H1 (cell line): ENCODE results near the gene PHTF1. TPM values are rescaled to one million over a fixed set of nuclear protein-coding genes. Genes with fewer than 3 reads are reported as not detected.

Experiments
- CTCF ChIA-PET: fragments of 300-600 bp; sonication (Branson Sonifier 250); formaldehyde crosslinking; loops from one replicate; lab custom pipeline; 2021; ENCODE audit not compliant: partially characterized antibody; lab: Charles Lee
- POLR2A ChIA-PET: fragments of 300-600 bp; sonication (Branson Sonifier 250); formaldehyde crosslinking; loops from one replicate; lab custom pipeline; 2021; ENCODE audit warnings: inconsistent platforms; ENCODE audit not compliant: partially characterized antibody; lab: Charles Lee
- DNase-seq, 2 experiments: peaks; one replicate each; pipeline versions ENCODE4 v3.0.0 to v3.0.0-alpha.2; 2010 to 2022; ENCODE audit warnings: low spot score in 2 of 2, low read depth in 1 of 2, mixed read lengths in 1 of 2
- FAIRE-seq: peaks from 2 replicates; lab custom pipeline; 2011; peaks lifted over from hg19 to GRCh38; lab: Jason Lieb, UNC
- H2AFZ ChIP-seq: 2 replicates; pipeline ENCODE4 v1.8.1; 2012; ENCODE audit warnings: low read length, inconsistent platforms
- H2AK5ac ChIP-seq: 2 replicates; pipeline ENCODE4 v1.6.1; 2013; ENCODE audit warnings: low read depth, low read length
- H2BK120ac ChIP-seq: replicated peaks from 2 replicates; pipeline ENCODE3; 2013; ENCODE audit warnings: low read depth, low read length, inconsistent platforms
- H2BK12ac ChIP-seq: 2 replicates; pipeline ENCODE4 v1.6.1; 2013; ENCODE audit warnings: low read depth, low read length
- H2BK15ac ChIP-seq: 2 replicates; pipeline ENCODE4 v1.6.1; 2013; ENCODE audit warnings: low read length
- H2BK20ac ChIP-seq: 2 replicates; pipeline ENCODE4 v1.6.1; 2013; ENCODE audit warnings: low read length
- H2BK5ac ChIP-seq: 2 replicates; pipeline ENCODE4 v1.6.1; 2013; ENCODE audit warnings: low read depth, low read length
- H3K14ac ChIP-seq: 2 replicates; pipeline ENCODE4 v1.6.1; 2013; ENCODE audit warnings: inconsistent platforms; ENCODE audit not compliant: insufficient read length
- H3K18ac ChIP-seq: 2 replicates; pipeline ENCODE4 v1.6.1; 2013; ENCODE audit warnings: low read length; ENCODE audit errors: extremely low read depth
- H3K23ac ChIP-seq: 2 replicates; pipeline ENCODE4 v1.6.1; 2013; ENCODE audit warnings: inconsistent platforms; ENCODE audit not compliant: insufficient read length
- H3K23me2 ChIP-seq: 2 replicates; pipeline ENCODE4 v1.6.1; 2013; ENCODE audit warnings: low read depth, low read length
- H3K27ac ChIP-seq: 2 replicates; pipeline ENCODE4 v1.6.1; 2011; ENCODE audit warnings: low read depth, low read length, inconsistent platforms
- H3K27me3 ChIP-seq, 4 experiments: replicated peaks in 1 of 4; 1 replicate in 1 of 4; 2 replicates in 3 of 4; pipeline versions ENCODE4 v1.6.1 to v1.8.1; 2011 to 2013; ENCODE audit warnings: low read length in 3 of 4, mild to moderate bottlenecking in 3 of 4, inconsistent platforms in 2 of 4, mixed read lengths in 2 of 4, moderate library complexity in 1 of 4; ENCODE audit not compliant: control insufficient read depth in 3 of 4, insufficient read depth in 3 of 4; ENCODE audit errors: extremely low read depth in 1 of 4
- H3K36me3 ChIP-seq, 4 experiments: 2 replicates each; pipeline versions ENCODE4 v1.6.1 to v1.8.1; 2011 to 2013; ENCODE audit warnings: mild to moderate bottlenecking in 4 of 4, low read length in 3 of 4, moderate library complexity in 2 of 4, control low read depth in 1 of 4, inconsistent platforms in 1 of 4; ENCODE audit not compliant: insufficient read depth in 4 of 4, control insufficient read depth in 2 of 4
- H3K4ac ChIP-seq: replicated peaks from 2 replicates; pipeline ENCODE3; 2013; ENCODE audit warnings: low read length, low read depth, mixed read lengths, inconsistent platforms; ENCODE audit not compliant: insufficient read length
- H3K4me1 ChIP-seq, 4 experiments: replicated peaks in 1 of 4; 1 replicate in 1 of 4; 2 replicates in 3 of 4; pipeline versions ENCODE4 v1.6.1 to v1.8.1; 2011 to 2013; ENCODE audit warnings: low read length in 3 of 4, inconsistent platforms in 2 of 4, mixed read lengths in 1 of 4; ENCODE audit not compliant: insufficient read depth in 4 of 4, control insufficient read depth in 3 of 4
- H3K4me2 ChIP-seq, 2 experiments: 2 replicates each; pipeline versions ENCODE4 v1.6.1 to v1.8.1; 2011 to 2013; ENCODE audit warnings: low read depth in 2 of 2, low read length in 2 of 2, control low read depth in 1 of 2, inconsistent platforms in 1 of 2, mild to moderate bottlenecking in 1 of 2; ENCODE audit not compliant: insufficient read depth in 1 of 2
- H3K4me3 ChIP-seq, 4 experiments: fragments of 200-600, 300-600 bp in 1 of 4; sonication (generic), shearing (Covaris generic), sonication (Bioruptor Twin) in 1 of 4; 2 replicates each; pipeline versions ENCODE4 v1.5.1 to v1.8.1; 2011 to 2016; ENCODE audit warnings: low read length in 4 of 4, low read depth in 3 of 4, control low read depth in 2 of 4, inconsistent platforms in 2 of 4, mild to moderate bottlenecking in 2 of 4, mixed read lengths in 1 of 4, moderate library complexity in 1 of 4; ENCODE audit not compliant: insufficient read depth in 2 of 4; ENCODE audit errors: extremely low read depth in 1 of 4
- H3K56ac ChIP-seq: replicated peaks from 2 replicates; pipeline ENCODE3; 2013; ENCODE audit warnings: low read depth, mild to moderate bottlenecking, mixed read lengths, low read length, inconsistent platforms; ENCODE audit not compliant: insufficient read length
- H3K79me1 ChIP-seq: 2 replicates; pipeline ENCODE4 v1.6.1; 2013; ENCODE audit warnings: low read depth, low read length, control low read depth
- H3K79me2 ChIP-seq, 2 experiments: 2 replicates each; pipeline versions ENCODE4 v1.6.1 to v1.8.1; 2012 to 2013; ENCODE audit warnings: low read length in 2 of 2, mild to moderate bottlenecking in 2 of 2, inconsistent platforms in 1 of 2; ENCODE audit not compliant: insufficient read depth in 2 of 2, control insufficient read depth in 1 of 2
- H3K9ac ChIP-seq, 4 experiments: replicated peaks in 1 of 4; 1 replicate in 1 of 4; 2 replicates in 3 of 4; pipeline versions ENCODE4 v1.6.1 to v1.8.1; 2011 to 2013; ENCODE audit warnings: low read depth in 3 of 4, low read length in 3 of 4, control low read depth in 2 of 4, mild to moderate bottlenecking in 2 of 4, moderate library complexity in 2 of 4, inconsistent platforms in 1 of 4; ENCODE audit errors: extremely low read depth in 1 of 4
- H3K9me3 ChIP-seq, 2 experiments: 2 replicates each; pipeline versions ENCODE4 v1.6.1 to v1.8.1; 2012 to 2013; ENCODE audit warnings: mild to moderate bottlenecking in 2 of 2, moderate library complexity in 2 of 2, control low read depth in 1 of 2, inconsistent platforms in 1 of 2, low read depth in 1 of 2, low read length in 1 of 2, mixed read lengths in 1 of 2; ENCODE audit not compliant: insufficient read depth in 2 of 2
- H4K20me1 ChIP-seq, 2 experiments: replicated peaks in 1 of 2; 2 replicates each; pipeline versions ENCODE3 to v1.8.1; 2011 to 2013; ENCODE audit warnings: inconsistent platforms in 2 of 2, low read length in 2 of 2, mild to moderate bottlenecking in 1 of 2; ENCODE audit not compliant: insufficient read depth in 2 of 2, control insufficient read depth in 1 of 2
- H4K5ac ChIP-seq: 2 replicates; pipeline ENCODE4 v1.6.1; 2013; ENCODE audit warnings: low read length, low read depth, mixed read lengths, inconsistent platforms; ENCODE audit not compliant: insufficient read length
- H4K8ac ChIP-seq: 2 replicates; pipeline ENCODE4 v1.8.0; 2013; ENCODE audit warnings: mild to moderate bottlenecking, moderate library complexity, low read length, inconsistent platforms; ENCODE audit not compliant: insufficient read depth; ENCODE audit errors: extremely low read depth
- H4K91ac ChIP-seq: replicated peaks from 2 replicates; pipeline ENCODE3; 2013; ENCODE audit warnings: low read length, mixed read lengths, inconsistent platforms; ENCODE audit not compliant: insufficient read length
- BCL11A ChIP-seq, 2 experiments: IDR thresholded peaks; one replicate each; pipeline ENCODE4 v1.6.1; 2011; ENCODE audit warnings: low read depth in 2 of 2, low read length in 2 of 2, mild to moderate bottlenecking in 2 of 2
- CHD1 ChIP-seq: IDR thresholded peaks from 2 replicates; pipeline ENCODE4 v1.6.1; 2012; ENCODE audit warnings: low read depth, low read length, improper control_type of control experiment
- GABPA ChIP-seq: IDR thresholded peaks from 2 replicates; pipeline ENCODE4 v1.6.1; 2011; ENCODE audit warnings: mild to moderate bottlenecking, low read length, moderate library complexity, borderline replicate concordance; ENCODE audit not compliant: insufficient read depth
- POLR2A ChIP-seq, 2 experiments: IDR thresholded peaks; 1 replicate in 1 of 2; 2 replicates in 1 of 2; pipeline ENCODE4 v1.6.1; 2011; ENCODE audit warnings: low read depth in 2 of 2, low read length in 2 of 2, mild to moderate bottlenecking in 2 of 2; ENCODE audit errors: control extremely low read depth in 1 of 2
- RAD21 ChIP-seq, 2 experiments: IDR thresholded peaks in 1 of 2; conservative IDR thresholded peaks in 1 of 2; 2 replicates each; pipeline ENCODE4 v1.6.1; 2011; ENCODE audit warnings: low read depth in 2 of 2, low read length in 2 of 2, improper control_type of control experiment in 1 of 2, inconsistent platforms in 1 of 2, mild to moderate bottlenecking in 1 of 2, moderate library complexity in 1 of 2
- RBBP5 ChIP-seq: IDR thresholded peaks from 2 replicates; pipeline ENCODE4 v1.7.1; 2012; ENCODE audit warnings: low read depth, mild to moderate bottlenecking, inconsistent platforms, low read length, moderate library complexity, borderline replicate concordance
- RFX5 ChIP-seq: IDR thresholded peaks from 2 replicates; pipeline ENCODE4 v1.6.1; 2011; ENCODE audit warnings: low read depth, low read length, improper control_type of control experiment, borderline replicate concordance
- SP1 ChIP-seq: IDR thresholded peaks from 2 replicates; pipeline ENCODE4 v1.6.1; 2011; ENCODE audit warnings: low read depth, low read length
- SP2 ChIP-seq: IDR thresholded peaks from 2 replicates; pipeline ENCODE4 v1.6.1; 2012; ENCODE audit warnings: mild to moderate bottlenecking, low read length, inconsistent platforms
- SP4 ChIP-seq: IDR thresholded peaks from 2 replicates; pipeline ENCODE4 v1.6.1; 2012; ENCODE audit warnings: low read length, inconsistent platforms
- SUZ12 ChIP-seq: fragments of 200-600 bp; sonication (generic); IDR thresholded peaks from 2 replicates; pipeline ENCODE4 v1.6.1; 2012; ENCODE audit warnings: mild to moderate bottlenecking, inconsistent platforms, low read length, moderate library complexity, mixed read lengths
- TCF12 ChIP-seq: IDR thresholded peaks from 2 replicates; pipeline ENCODE4 v1.6.1; 2011; ENCODE audit warnings: low read depth, mild to moderate bottlenecking, low read length
- TEAD4 ChIP-seq: IDR thresholded peaks from 2 replicates; pipeline ENCODE4 v1.6.1; 2012; ENCODE audit warnings: low read depth, low read length, inconsistent platforms, mixed read lengths
- WGBS, 2 experiments: shearing (Covaris generic) in 1 of 2; methylation state at CpG; one replicate each; pipeline versions ENCODE4 v1.1.6 to v1.1.7; 2013 to 2015; ENCODE audit warnings: low lambda C conversion rate in 2 of 2, mixed read lengths in 2 of 2, inconsistent platforms in 1 of 2, low coverage in 1 of 2, missing lambda C conversion rate in 1 of 2; ENCODE audit not compliant: insufficient replicate concordance in 2 of 2, insufficient coverage in 1 of 2, insufficient read length in 1 of 2; ENCODE audit errors: extremely low coverage in 1 of 2, missing lambda C conversion rate in 1 of 2; 5-methylcytosine and 5-hydroxymethylcytosine counted together
- polyA plus RNA-seq, 7 experiments: library from polyadenylated mRNA; depleted of rRNA in 3 of 7; stranded (reverse) in 5 of 7; unstranded in 2 of 7; fragments of >200 nt in 5 of 7; fragments of 200-250 nt in 2 of 7; gene quantifications; 1 replicate in 5 of 7; 2 replicates in 1 of 7; 4 replicates in 1 of 7; pipeline versions ENCODE4 v1.2.1 to v1.2.3, GENCODE V29; 2011 to 2013; ENCODE audit warnings: missing spikeins in 2 of 7, mixed read lengths in 2 of 7
- total RNA-seq: library from RNA; stranded (reverse); fragmentation: NEBNext Ultra II Directional; extraction: Animal tissue kit (Norgen Biotek cat#: 25700); gene quantifications from 2 replicates; pipeline ENCODE4 v1.2.1, GENCODE V29; 2021

PHTF1 gene
- total and polyA plus RNA-seq, 2 of the 8 experiments (the other 6 are each of a cell fraction or from before 2014, with no cell fraction given), result 9.1 to 26.9 TPM

DNA sequence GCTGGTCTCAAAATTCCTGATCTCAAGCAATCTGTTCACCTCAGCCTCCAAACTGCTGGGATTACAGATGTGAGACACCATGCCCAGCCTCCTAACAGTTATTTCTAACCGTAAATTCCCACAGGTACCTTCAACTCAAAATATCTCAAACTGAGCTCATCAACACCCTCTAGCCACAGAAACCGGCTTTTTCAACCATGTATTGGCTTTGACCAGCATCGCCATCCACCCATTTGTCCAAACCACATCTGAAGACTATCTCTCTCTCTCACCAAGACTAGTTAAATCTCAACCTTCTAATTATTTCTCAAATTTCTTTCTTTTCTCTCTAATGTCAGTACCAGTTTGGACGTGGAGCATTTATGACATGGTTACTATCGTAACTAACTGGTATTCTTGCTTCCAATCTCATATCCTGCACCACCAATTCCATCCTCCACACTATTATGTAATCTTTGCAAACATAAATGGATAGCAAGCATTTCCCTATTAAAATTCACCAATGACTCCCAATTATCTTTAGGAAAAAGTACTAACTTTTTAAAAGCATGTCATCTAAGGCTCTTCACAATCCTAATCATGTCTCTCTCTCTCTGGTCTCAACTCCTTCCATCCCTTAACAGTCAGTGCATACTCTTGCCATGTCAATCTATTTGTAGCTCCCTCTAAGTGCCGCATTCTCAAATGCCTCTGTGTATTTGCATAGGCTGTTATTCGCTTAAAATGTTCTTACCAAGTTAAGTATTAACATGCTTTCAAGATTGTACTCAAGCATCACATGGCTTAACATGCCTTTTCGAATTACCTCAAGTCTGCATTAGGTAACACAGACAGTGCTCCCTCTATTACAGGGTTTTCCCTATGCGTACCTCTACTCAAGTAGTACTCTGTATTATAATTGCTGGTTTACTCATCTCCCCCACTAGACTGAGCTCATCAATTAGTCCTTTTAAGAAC, 34.9 kb upstream of the PHTF1 start:
- no peaks in the 10 kb centered on the region for H3K4me1 ChIP-seq
- H3K23me2 ChIP-seq, result no peaks in the 10 kb centered on the region
- no peak overlapping the region for H2AFZ ChIP-seq
- no peak overlapping the region for H2BK5ac ChIP-seq
- H3K23ac ChIP-seq, result no peak overlapping the region
- no peaks in the 10 kb centered on the region for H3K9me3 ChIP-seq
- no peak overlapping the region for H3K4ac ChIP-seq
- no peak overlapping the region for H3K4me3 ChIP-seq
- 92% methylated on average over 9 of the region's 9 CpGs; no CpG with 5 or more reads in 1 of the 2 experiments for WGBS, 2 experiments
- no peak overlapping the region for H3K14ac ChIP-seq
- CTCF ChIA-PET, result interaction anchor here (1.4 kb wide), 1 partner anchor 10 kb away, joined by 4 read pairs; no protein-coding TSS in a partner anchor
- no peak overlapping the region for H4K8ac ChIP-seq
- no peak for FAIRE-seq
- no peak overlapping the region for H3K9ac ChIP-seq
- H4K5ac ChIP-seq, result no peak overlapping the region
- no peak overlapping the region for H3K18ac ChIP-seq
- no peak overlapping the region for H2AK5ac ChIP-seq
- no peak overlapping the region for H3K27ac ChIP-seq
- POLR2A ChIA-PET, result interaction anchor here (0.6 to 1.3 kb wide), 4 partner anchors 11 to 677 kb away, joined by 3 to 4 read pairs (median 4); partner anchors contain the start of genes PHTF1 and RSBN1
- peaks cover 0 to 9% of the 10 kb centered on the region in 2 experiments for H4K20me1 ChIP-seq
- H2BK120ac ChIP-seq, result no peak overlapping the region
- no peaks in the 10 kb centered on the region for H3K79me1 ChIP-seq
- H3K4me2 ChIP-seq, result no peak overlapping the region
- peaks cover 0 to 17% of the 10 kb centered on the region in 2 experiments; a peak in 2 of 4 replicates for H3K79me2 ChIP-seq
- H4K91ac ChIP-seq, result no peak overlapping the region
- no peak overlapping the region for H2BK15ac ChIP-seq
- DNase-seq, result no peak
- H3K36me3 ChIP-seq, result peaks cover 0 to 14% (median 4%) of the 10 kb centered on the region in 4 experiments; a peak in 4 of 8 replicates
- H3K56ac ChIP-seq, result no peak overlapping the region
- H2BK20ac ChIP-seq, result no peak overlapping the region
- H2BK12ac ChIP-seq, result no peak overlapping the region
- no peaks in the 10 kb centered on the region for H3K27me3 ChIP-seq
- TF ChIP-seq CHD1 (no peak), RFX5 (no peak), RAD21 (IDR thresholded peaks at IDR 0.05 in 1 of 2, conservative IDR thresholded peaks at IDR 0.05 in 1 of 2; ENCODE audit: low read depth in 2 of 2, low read length in 2 of 2) (no peak), GABPA (no peak), SP4 (no peak), SP2 (no peak), TEAD4 (no peak), TCF12 (no peak), SUZ12 (no peak), SP1 (no peak), POLR2A (IDR thresholded peaks at IDR 0.05; ENCODE audit: control extremely low read depth in 1 of 2, low read depth in 2 of 2, low read length in 2 of 2) (no peak), BCL11A (IDR thresholded peaks at IDR 0.05; ENCODE audit: low read depth in 2 of 2, low read length in 2 of 2) (no peak), RBBP5 (no peak)
